Panc1 (cell line): ENCODE measurements around the gene SPDYE2B. TPM values are rescaled to one million over a fixed set of nuclear protein-coding genes. Genes with fewer than 3 reads are reported as not detected.
"Not testable (repeated sequence)": the region's sequence is repeated elsewhere in the genome, so short reads cannot be mapped to it uniquely, and the experiment has no call there.

Source experiments
- ATAC-seq: fragments of 200-7000 bp; cut with Tn5 transposase; 2 replicates; pipeline ENCODE4 v1.9.1; 2020; ENCODE audit warnings: mild to moderate bottlenecking, moderate library complexity
- BruUV-seq: library from RNA; stranded (reverse); fragments of 400-500 nt; replicated peaks from 2 replicates; lab custom pipeline; 2021; lab: Mats Ljungman, UMichigan
- CTCF ChIA-PET: fragments of 300-600 bp; sonication (Branson Sonifier 250); formaldehyde crosslinking; loops from one replicate; lab custom pipeline; 2022; ENCODE audit warnings: antibody characterized with exemption; lab: Charles Lee
- POLR2A ChIA-PET: fragments of 300-600 bp; sonication (Branson Sonifier 250); formaldehyde crosslinking; loops from one replicate; lab custom pipeline; 2022; ENCODE audit warnings: antibody characterized with exemption; lab: Charles Lee
- DNase-seq: peaks from one replicate; pipeline ENCODE4 v3.0.0-alpha.2; 2010; ENCODE audit warnings: low read depth, low spot score
- H3K27ac ChIP-seq: 2 replicates; pipeline ENCODE4 v1.5.1; 2011; ENCODE audit warnings: mild to moderate bottlenecking, low read length, inconsistent platforms
- H3K27me3 ChIP-seq: fragments of 200-500 bp; sonication (Bioruptor generic); 2 replicates; pipeline ENCODE4 v1.6.0; 2014; ENCODE audit warnings: low read length, inconsistent platforms; ENCODE audit not compliant: control insufficient read depth, insufficient read depth
- H3K36me3 ChIP-seq: fragments of 200-500 bp; sonication (Bioruptor generic); 2 replicates; pipeline ENCODE4 v1.5.1; 2014; ENCODE audit warnings: inconsistent platforms, mild to moderate bottlenecking, low read length, moderate library complexity; ENCODE audit not compliant: control insufficient read depth, insufficient read depth
- H3K4me1 ChIP-seq: 2 replicates; pipeline ENCODE4 v1.5.1; 2011; ENCODE audit warnings: inconsistent platforms, mild to moderate bottlenecking, low read length, moderate library complexity; ENCODE audit not compliant: control insufficient read depth, insufficient read depth
- H3K4me3 ChIP-seq, 2 experiments: 2 replicates each; pipeline ENCODE4 v1.5.1; 2011 to 2012; ENCODE audit warnings: low read depth in 2 of 2, low read length in 2 of 2, mild to moderate bottlenecking in 2 of 2, inconsistent platforms in 1 of 2, moderate library complexity in 1 of 2
- H3K9me3 ChIP-seq: fragments of 200-500 bp; sonication (Bioruptor generic); 2 replicates; pipeline ENCODE4 v1.5.1; 2014; ENCODE audit warnings: low read depth, mild to moderate bottlenecking, inconsistent platforms, low read length, moderate library complexity; ENCODE audit not compliant: control insufficient read depth, insufficient read depth
- CTCF ChIP-seq: fragments of 450-650 bp; IDR thresholded peaks from 2 replicates; pipeline ENCODE4 v1.5.1; 2017; ENCODE audit warnings: mild to moderate bottlenecking
- in situ Hi-C: cut with HindIII; loops from 2 replicates; pipeline ENCODE4 v1.10.0; 2016; ENCODE audit warnings: low sequenced_read_pairs, low pct_unique_long_range_greater_than_20kb
- intact Hi-C: fragments of 100-400 bp; cut with micrococcal nuclease; formaldehyde crosslinking; loops from one replicate; pipeline ENCODE4 v1.10.0; 2022; ENCODE audit not compliant: unreplicated experiment
- total RNA-seq: library from RNA; stranded (reverse); gene quantifications from one replicate; pipeline ENCODE4 v1.2.1, GENCODE V29; 2021; ENCODE audit not compliant: unreplicated experiment

The SPDYE2B gene
- total RNA-seq, 1 experiment from 2014 or later, result not detected

- TF ChIP-seq CTCF, result peak; percentile 53
- H3K27me3 ChIP-seq, H3K27ac ChIP-seq, in situ Hi-C loops, BruUV-seq, H3K9me3 ChIP-seq, POLR2A ChIA-PET, H3K36me3 ChIP-seq, H3K4me1 ChIP-seq, intact Hi-C loops: not testable (repeated sequence)
- peak; percentile 56 for DNase-seq
- peak within 1 kb of the TSS; percentile 37 to 46 for H3K4me3 ChIP-seq
- ATAC-seq, result peak; percentile 92
- CTCF ChIA-PET, result interaction anchor here (0.6 kb wide), 1 partner anchor 192 kb away, joined by 3 read pairs; no protein-coding TSS in a partner anchor
Observed at GRCh38 chr7:102671166-102671955, 21.2 kb downstream of the SPDYE2B start, which contains the start of gene POLR2J2. Gene POLR2J2 (minus strand): TSS chr7:102671663. CDS start chr7:102671601, 62 bp downstream.

- DNase-seq, H3K27ac ChIP-seq, intact Hi-C loops, BruUV-seq, POLR2A ChIA-PET, in situ Hi-C loops, H3K4me3 ChIP-seq, H3K27me3 ChIP-seq, H3K4me1 ChIP-seq, H3K36me3 ChIP-seq, H3K9me3 ChIP-seq: not testable (repeated sequence)
- ATAC-seq, result peak; percentile 60
- CTCF ChIA-PET, result interaction anchor here (0.6 kb wide), 1 partner anchor 192 kb away, joined by 3 read pairs; no protein-coding TSS in a partner anchor
Observed at GRCh38 chr7:102671956-102672307, 21.8 kb downstream of the SPDYE2B start.

GRCh38 chr7:102673447-102674067 is 23.4 kb downstream of the SPDYE2B start:
- ATAC-seq, H3K27ac ChIP-seq, H3K9me3 ChIP-seq, H3K27me3 ChIP-seq, H3K4me3 ChIP-seq, POLR2A ChIA-PET, intact Hi-C loops, BruUV-seq, DNase-seq, H3K4me1 ChIP-seq, H3K36me3 ChIP-seq, CTCF ChIA-PET, in situ Hi-C loops: not testable (repeated sequence)

GRCh38 chr7:102675545-102675944 is 25.4 kb downstream of the SPDYE2B start:
- H3K4me1 ChIP-seq, intact Hi-C loops, H3K27ac ChIP-seq, CTCF ChIA-PET, H3K4me3 ChIP-seq, BruUV-seq, H3K27me3 ChIP-seq, POLR2A ChIA-PET, H3K36me3 ChIP-seq, H3K9me3 ChIP-seq, DNase-seq, ATAC-seq, in situ Hi-C loops: not testable (repeated sequence)

GRCh38 chr7:102680780-102681179 is 30.7 kb downstream of the SPDYE2B start:
- H3K27ac ChIP-seq, H3K9me3 ChIP-seq, DNase-seq, ATAC-seq, H3K4me3 ChIP-seq, H3K27me3 ChIP-seq, intact Hi-C loops, CTCF ChIA-PET, H3K36me3 ChIP-seq, BruUV-seq, H3K4me1 ChIP-seq, in situ Hi-C loops, POLR2A ChIA-PET: not testable (repeated sequence)

- ATAC-seq, POLR2A ChIA-PET, CTCF ChIA-PET, intact Hi-C loops, BruUV-seq, H3K27ac ChIP-seq, H3K9me3 ChIP-seq, H3K4me3 ChIP-seq, H3K36me3 ChIP-seq, DNase-seq, H3K27me3 ChIP-seq, H3K4me1 ChIP-seq, in situ Hi-C loops: not testable (repeated sequence)
Observed at GRCh38 chr7:102682560-102682959, 32.4 kb downstream of the SPDYE2B start.
